Stimulated activated CD8-positive, alpha-beta memory T cell treated with anti-CD3 and anti-CD28 coated beads, Interleukin-7, amount 100 ng/mL, for 1 hour (primary cell): Measurements from ENCODE around the gene FHIT.
"Not testable (repeated sequence)": the region's sequence is repeated elsewhere in the genome, so short reads cannot be mapped to it uniquely, and the experiment has no call there.

Source experiments
- DNase-seq, 2 donors: peaks; one replicate each; pipeline ENCODE4 v3.0.0-alpha.2; 2020; ENCODE audit warnings: low read depth in 2 of 2

Gene FHIT

GRCh38 chr3:61226166-61226686 lies 25.0 kb downstream of the FHIT start:
- no peak for DNase-seq

GRCh38 chr3:61224823-61225222 lies 26.4 kb downstream of the FHIT start:
- no peak for DNase-seq

DNA sequence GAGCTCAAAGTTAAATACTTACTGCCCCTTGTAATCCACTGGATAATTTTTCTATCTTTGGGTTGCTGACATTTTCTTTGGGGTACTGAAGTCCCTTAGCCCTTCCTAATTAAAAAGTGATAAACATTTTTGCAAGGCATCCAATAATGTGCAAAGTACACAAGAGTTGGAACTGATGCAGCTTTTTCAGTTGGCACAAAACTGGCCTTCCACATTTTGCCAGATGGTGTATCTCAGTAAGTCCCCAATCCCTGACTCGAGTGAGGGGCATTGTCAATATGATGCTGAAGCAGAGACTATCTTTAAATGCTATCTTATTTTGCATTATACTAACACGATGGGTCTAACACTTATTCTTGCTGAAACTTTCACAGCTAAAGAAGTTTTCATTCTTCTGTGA lies 27.8 kb downstream of the FHIT start:
- no peak for DNase-seq

DNA sequence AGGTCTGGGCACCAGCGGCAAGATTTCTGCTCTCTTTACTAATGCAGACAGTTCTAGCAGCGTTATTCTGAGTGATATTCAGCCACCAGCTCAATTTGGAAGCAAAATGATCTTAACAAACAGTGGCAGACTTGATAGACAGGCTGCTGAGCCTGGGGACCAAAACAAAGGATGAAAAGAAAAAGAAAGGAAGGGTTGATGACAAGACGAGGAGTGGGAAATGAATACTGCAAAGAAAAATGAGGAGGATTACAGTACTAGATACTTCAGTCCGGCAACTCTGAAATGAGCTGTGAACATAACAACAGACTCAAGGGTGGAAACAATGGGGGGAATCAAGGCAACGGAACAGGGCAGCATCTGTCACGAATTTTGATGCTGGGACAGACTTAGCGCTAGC lies 28.8 kb downstream of the FHIT start:
- DNase-seq, result no peak

GRCh38 chr3:61221759-61222362 lies 29.4 kb downstream of the FHIT start:
- no peak for DNase-seq

DNA sequence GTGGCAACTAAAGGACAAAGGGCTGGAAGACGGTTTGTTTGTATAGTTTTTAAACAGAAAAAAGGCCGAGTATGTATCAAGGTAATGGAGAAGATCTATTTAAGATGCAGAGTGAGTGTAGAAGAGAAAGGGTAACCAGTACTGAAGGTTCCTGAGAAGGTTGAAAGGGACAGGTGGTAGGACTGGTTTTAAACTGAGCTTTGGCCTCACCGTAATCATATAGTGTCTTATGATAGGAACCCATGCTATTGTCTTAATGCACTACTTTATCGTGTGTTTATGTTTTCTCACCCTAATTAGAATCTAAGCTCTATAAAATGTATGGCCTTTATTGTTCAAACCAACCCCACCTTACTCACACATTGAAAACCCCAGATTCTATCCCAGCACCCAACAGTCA lies 32.7 kb downstream of the FHIT start:
- DNase-seq, result no peak

GRCh38 chr3:61216171-61216570 lies 35.1 kb downstream of the FHIT start:
- not testable (repeated sequence) for DNase-seq

DNA sequence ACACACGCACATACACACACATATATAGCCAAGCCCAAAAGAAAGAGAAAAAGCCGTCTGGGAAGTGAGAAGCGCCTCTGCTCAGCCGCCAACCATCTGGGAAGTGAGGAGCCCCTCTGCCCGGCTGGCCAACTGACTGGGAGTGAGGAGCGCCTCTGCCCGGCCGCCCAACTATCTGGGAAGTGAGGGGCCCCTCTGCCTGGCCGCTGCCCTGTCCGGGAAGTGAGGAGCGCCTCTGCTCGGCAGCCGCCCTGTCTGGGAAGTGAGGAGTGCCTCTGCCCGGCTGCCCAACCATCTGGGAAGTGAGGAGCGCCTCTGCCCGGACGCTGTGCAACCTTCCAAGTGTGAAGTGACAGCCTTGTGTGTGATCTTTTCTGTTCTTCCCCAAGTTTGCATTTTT lies 49.2 kb downstream of the FHIT start:
- DNase-seq, result no peak

DNA sequence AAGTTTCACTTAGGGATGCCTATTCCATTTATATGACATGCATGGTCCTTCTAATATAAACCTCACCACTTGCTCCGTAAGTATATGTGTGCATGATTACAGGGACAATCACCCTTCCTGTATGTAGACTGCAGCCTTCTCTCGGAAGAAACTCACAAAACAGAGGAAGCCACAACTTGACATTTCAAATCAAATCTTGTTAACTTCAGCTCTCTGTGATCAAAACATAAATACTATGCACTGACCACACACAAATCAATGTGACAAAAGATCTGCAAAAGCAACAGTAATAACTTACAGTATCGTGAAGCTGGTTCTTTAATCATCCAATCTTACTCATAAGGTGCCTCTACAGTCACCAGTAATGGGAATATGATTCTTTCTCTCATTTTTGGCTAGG lies 50.2 kb downstream of the FHIT start:
- no peak for DNase-seq

GRCh38 chr3:61200270-61200669 lies 51.0 kb downstream of the FHIT start:
- no peak for DNase-seq

- no peak for DNase-seq
Measured at GRCh38 chr3:61199843-61200242, 51.4 kb downstream of the FHIT start.

DNA sequence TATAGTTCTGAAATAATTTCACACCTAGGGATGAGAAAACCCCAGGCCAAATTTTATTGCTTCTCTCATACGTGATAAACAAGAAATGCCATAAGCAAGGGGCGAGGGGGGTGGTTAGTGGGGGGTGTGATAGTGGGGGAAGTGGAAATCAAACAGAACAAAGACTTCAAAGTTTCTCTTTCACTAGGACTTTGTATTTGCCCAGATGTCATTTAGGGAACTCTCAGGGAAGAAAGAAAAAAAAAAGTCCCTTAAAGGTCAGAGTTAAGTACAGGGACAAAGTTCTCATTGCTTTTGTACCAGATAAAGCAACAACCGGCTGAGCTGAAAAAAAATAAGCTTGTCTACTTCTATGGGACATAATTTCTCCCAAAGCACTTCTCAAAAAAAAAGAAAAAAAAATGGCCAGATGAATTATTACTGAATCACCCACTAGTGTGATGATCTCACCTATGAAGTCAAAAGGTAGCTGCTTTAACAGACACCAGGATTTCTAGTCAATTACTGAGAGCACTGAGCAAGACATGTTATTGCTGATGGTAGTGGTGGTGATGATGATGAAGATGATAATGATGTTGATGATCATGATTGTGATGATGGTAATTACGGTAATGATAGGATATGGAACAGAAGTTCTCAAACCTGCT lies 56.2 kb downstream of the FHIT start:
- DNase-seq, result no peak

DNA sequence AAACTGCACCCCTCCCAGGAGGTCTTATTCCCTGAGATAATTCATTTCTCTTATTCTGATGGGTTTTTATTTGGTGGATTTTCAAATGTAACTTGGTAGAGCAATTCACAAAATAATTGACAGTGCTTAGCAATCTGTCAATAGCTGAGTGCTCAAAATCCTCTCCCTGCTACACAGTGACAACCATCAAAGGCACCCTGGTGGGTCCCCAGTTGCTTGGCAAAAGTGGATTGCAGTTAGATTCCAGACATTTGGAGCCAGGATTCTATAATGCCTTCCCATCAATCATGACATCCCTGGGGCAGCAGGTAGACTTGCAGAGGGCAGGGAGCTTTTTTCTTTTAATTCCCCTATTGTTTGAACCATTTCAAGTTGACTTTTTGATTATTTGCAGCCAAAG lies 59.0 kb downstream of the FHIT start:
- no peak for DNase-seq

DNA sequence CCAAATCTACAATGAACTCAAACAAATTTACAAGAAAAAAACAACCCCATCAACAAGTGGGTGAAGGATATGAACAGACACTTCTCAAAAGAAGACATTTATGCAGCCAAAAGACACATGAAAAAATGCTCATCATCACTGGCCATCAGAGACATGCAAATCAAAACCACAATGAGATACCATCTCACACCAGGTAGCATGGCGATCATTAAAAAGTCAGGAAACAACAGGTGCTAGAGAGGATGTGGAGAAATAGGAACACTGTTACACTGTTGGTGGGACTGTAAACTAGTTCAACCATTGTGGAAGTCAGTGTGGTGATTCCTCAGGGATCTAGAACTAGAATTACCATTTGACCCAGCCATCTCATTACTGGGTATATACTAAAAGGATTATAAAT lies 61.0 kb downstream of the FHIT start:
- DNase-seq, result not testable (repeated sequence)

GRCh38 chr3:61186030-61186429 lies 65.2 kb downstream of the FHIT start:
- DNase-seq, result no peak

- DNase-seq, result no peak
Measured at GRCh38 chr3:61184956-61185355, 66.3 kb downstream of the FHIT start.

- DNase-seq, result no peak
Measured at GRCh38 chr3:61182662-61183061, 68.6 kb downstream of the FHIT start.

- DNase-seq, result no peak
Measured at GRCh38 chr3:61181874-61182273, 69.4 kb downstream of the FHIT start.

GRCh38 chr3:61180206-61180605 lies 71.0 kb downstream of the FHIT start:
- DNase-seq, result no peak

- DNase-seq, result no peak
Measured at GRCh38 chr3:61178167-61178566, 73.1 kb downstream of the FHIT start.

- no peak for DNase-seq
Measured at GRCh38 chr3:61177450-61177849, 73.8 kb downstream of the FHIT start.

DNA sequence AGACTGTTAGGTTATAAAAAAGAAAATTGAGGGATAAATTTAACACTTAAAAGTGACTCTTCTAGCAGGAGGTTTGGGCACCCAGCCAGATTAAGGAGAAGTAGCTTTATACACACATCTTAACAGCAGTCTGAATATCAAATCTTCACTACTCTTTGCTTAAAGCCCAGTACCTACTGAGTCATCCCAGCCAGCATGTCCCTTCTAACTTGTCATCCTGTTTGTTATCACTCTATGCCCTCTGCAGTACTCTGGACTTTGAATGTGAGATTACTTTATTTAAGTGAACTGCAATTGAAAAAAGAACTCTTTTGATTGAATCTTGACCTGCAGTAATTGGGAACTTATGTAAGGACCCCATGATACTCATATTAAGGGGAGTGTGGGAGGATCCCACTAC lies 77.6 kb downstream of the FHIT start:
- no peak for DNase-seq

- no peak for DNase-seq
Measured at GRCh38 chr3:61172684-61173083, 78.6 kb downstream of the FHIT start.

DNA sequence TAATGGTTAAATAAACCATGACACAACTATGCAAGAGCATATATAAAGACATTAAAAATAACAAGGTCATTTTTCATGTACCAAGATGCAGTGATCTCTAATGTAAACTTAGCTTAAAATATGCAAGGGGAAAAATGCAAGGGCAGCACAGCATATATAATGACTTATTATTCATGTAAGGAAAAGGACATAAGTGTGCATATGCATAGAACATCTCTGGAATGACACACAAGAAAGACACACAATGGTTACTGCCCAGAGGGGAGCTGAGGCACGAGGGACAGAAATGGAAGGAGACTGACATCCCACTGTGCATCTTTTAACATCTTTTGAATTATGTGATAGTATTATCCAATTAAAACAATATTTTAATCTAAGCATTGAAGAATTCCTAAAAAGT lies 79.0 kb downstream of the FHIT start:
- DNase-seq, result no peak
